PFSK-1 (cell line): ENCODE measurements around the gene S100P.

ENCODE experiments used
- FOXP2 ChIP-seq: optimal IDR thresholded peaks from 2 replicates; pipeline ENCODE3; 2011; ENCODE audit warnings: borderline replicate concordance, control low read depth, inconsistent platforms; ENCODE audit not compliant: insufficient read depth; ENCODE audit errors: extremely low read length, extremely low read depth
- POLR2AphosphoS5 ChIP-seq: IDR thresholded peaks from 2 replicates; pipeline ENCODE4 v1.6.1; 2012; ENCODE audit warnings: low read depth, mild to moderate bottlenecking, control low read depth, low read length, moderate library complexity
- SIN3A ChIP-seq: IDR thresholded peaks from 2 replicates; pipeline ENCODE4 v1.6.1; 2012; ENCODE audit warnings: mild to moderate bottlenecking, low read length, moderate library complexity, borderline replicate concordance; ENCODE audit not compliant: insufficient read depth
- TAF1 ChIP-seq: IDR thresholded peaks from 2 replicates; pipeline ENCODE4 v1.6.1; 2012; ENCODE audit warnings: low read length, control low read depth, borderline replicate concordance; ENCODE audit not compliant: insufficient read depth
- TF ChIP-seq, protein P1 (sequence below), 2 experiments: IDR thresholded peaks; 2 replicates each; pipeline versions ENCODE4 v1.6.1 to v1.8.0; 2011 to 2012; ENCODE audit warnings: low read depth in 2 of 2, low read length in 2 of 2, control low read depth in 1 of 2, inconsistent platforms in 1 of 2, mild to moderate bottlenecking in 1 of 2, moderate library complexity in 1 of 2; ENCODE audit not compliant: insufficient read depth in 1 of 2

DNA sequence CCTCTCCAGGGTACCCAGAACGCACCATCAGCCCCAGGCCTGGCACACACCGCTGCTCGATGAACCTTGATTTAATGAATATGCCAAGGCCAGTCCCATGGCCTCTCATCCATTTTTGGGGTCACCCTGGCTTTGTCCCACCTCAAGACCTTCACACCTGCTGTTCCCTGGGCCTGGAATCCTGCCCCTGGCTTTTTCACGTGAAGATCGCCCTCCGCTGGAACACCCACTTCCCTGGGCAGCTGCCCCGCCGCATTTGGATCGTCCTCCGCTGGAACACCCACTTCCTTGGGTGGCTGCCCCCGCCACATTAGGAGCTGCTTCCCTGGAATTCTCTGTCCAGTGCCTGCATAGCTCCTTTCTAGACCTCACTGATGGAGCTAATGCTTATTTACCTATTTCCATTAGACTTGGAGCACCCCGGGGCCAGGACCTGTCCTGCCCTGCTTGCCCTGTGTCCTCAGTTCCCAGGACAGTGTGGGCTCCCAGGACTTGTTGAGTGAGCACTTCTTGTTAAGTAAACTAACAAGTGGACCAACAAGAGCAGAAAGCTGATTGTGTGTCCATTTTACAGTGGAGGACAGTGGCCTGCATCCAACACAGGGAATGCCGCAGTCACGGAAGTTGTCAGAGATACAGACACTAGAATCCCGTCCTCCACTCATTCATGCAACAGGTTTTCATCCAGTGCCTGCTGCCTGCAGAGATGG is 34.8 kb downstream of the S100P start:
- TF ChIP-seq, protein P1, sequence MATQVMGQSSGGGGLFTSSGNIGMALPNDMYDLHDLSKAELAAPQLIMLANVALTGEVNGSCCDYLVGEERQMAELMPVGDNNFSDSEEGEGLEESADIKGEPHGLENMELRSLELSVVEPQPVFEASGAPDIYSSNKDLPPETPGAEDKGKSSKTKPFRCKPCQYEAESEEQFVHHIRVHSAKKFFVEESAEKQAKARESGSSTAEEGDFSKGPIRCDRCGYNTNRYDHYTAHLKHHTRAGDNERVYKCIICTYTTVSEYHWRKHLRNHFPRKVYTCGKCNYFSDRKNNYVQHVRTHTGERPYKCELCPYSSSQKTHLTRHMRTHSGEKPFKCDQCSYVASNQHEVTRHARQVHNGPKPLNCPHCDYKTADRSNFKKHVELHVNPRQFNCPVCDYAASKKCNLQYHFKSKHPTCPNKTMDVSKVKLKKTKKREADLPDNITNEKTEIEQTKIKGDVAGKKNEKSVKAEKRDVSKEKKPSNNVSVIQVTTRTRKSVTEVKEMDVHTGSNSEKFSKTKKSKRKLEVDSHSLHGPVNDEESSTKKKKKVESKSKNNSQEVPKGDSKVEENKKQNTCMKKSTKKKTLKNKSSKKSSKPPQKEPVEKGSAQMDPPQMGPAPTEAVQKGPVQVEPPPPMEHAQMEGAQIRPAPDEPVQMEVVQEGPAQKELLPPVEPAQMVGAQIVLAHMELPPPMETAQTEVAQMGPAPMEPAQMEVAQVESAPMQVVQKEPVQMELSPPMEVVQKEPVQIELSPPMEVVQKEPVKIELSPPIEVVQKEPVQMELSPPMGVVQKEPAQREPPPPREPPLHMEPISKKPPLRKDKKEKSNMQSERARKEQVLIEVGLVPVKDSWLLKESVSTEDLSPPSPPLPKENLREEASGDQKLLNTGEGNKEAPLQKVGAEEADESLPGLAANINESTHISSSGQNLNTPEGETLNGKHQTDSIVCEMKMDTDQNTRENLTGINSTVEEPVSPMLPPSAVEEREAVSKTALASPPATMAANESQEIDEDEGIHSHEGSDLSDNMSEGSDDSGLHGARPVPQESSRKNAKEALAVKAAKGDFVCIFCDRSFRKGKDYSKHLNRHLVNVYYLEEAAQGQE (IDR thresholded peaks at IDR 0.05; ENCODE audit: insufficient read depth in 1 of 2, low read depth in 2 of 2, low read length in 2 of 2) = no peak
- TF ChIP-seq FOXP2 (no peak), POLR2AphosphoS5 (no peak), TAF1 (no peak), SIN3A (no peak)
